GM12874 (cell line): ENCODE measurements around the gene RUSF1.

Experiments
- CTCF ChIP-seq: IDR thresholded peaks from 2 replicates; pipeline ENCODE4 v1.5.1; 2011; ENCODE audit warnings: low read depth, mild to moderate bottlenecking, control low read depth, low read length, moderate library complexity; ENCODE audit not compliant: insufficient read depth

The RUSF1 gene

GRCh38 chr16:31461921-31462804 is 46.0 kb downstream of the RUSF1 start:
- TF ChIP-seq CTCF: no peak

- TF ChIP-seq CTCF: no peak
These were observed 46.8 kb downstream of the RUSF1 start for GRCh38 chr16:31461201-31461920.

- peak; percentile 65 for TF ChIP-seq CTCF
These were observed 47.6 kb downstream of the RUSF1 start for GRCh38 chr16:31460582-31461002.

GRCh38 chr16:31459687-31460581 is 48.3 kb downstream of the RUSF1 start:
- TF ChIP-seq CTCF: no peak

- TF ChIP-seq CTCF: peak; percentile 76
These were observed 49.1 kb downstream of the RUSF1 start, which contains the start of gene ARMC5 for GRCh38 chr16:31458844-31459686. Gene ARMC5 (plus strand): TSS chr16:31459501. CDS start chr16:31459525, 24 bp downstream.

DNA sequence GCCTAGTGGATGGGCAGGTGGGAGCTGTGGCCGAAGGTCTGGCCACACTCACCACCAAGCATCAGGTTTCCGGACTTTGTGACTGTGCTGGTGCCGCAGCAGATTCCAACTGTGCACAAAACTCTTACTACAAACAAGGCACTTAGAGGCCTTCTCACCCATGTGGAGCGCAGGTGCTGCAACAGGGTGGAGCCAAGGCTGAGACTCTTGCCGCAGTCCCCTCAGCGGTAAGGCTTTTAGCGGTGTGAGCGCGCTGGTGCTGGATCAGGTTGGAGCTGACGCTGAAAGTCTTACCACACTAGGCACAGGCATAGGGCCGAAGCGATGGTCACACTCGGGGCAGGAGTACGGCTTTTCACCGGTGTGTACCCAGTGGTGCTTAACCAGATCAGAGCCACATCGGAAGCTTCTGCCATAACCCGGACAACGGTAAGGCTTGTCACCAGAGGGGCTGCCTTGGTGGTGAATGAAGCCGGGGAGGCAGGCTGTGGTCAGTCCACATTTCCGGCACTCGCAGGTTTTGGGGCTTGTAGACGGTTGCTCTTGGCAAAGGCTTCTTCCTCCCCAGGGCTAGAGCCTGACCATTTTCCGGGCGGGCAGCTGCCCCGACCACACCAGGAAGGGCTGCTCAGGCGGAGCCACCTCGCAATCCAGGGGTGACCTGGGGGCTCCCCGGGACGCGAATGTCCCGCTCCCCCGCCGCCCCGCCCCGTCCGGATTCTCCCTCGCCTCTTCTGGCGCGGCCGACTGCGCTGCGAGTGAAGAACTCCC is 49.9 kb downstream of the RUSF1 start:
- TF ChIP-seq CTCF: peak; percentile 52
